ENCODE measurements around the gene CHD5. TPM values are rescaled to one million over a fixed set of nuclear protein-coding genes. Genes with fewer than 3 reads are reported as not detected.
A peak's percentile ranks its signal among the peaks of the same experiment; 100 is the strongest.

CHD5 gene
- total and polyA plus RNA-seq, 2 experiments from 2014 or later: 0.10 to 0.11 TPM

GRCh38 chr1:6178751-6179563, 1.2 kb downstream of the CHD5 start:
- 2 to 4% methylated on average over 29 to 37 of the region's 51 CpGs for WGBS, 2 experiments (ENCODE audit: low coverage in 1 of 2, low lambda C conversion rate in 2 of 2, missing lambda C conversion rate in 2 of 2)
- no peaks in the 10 kb centered on the region for H3K9me2 ChIP-seq (ENCODE audit: insufficient read depth)
- DNase-seq: peak; percentile 27
- H3K4me1 ChIP-seq (ENCODE audit: insufficient read depth): peaks cover 7% of the 10 kb centered on the region
- no peak overlapping the region for H2AFZ ChIP-seq
- H3K4me3 ChIP-seq: peak overlapping the region; percentile 33; the same call in 1 of the 2 replicates
- no peaks in the 10 kb centered on the region for H3K36me3 ChIP-seq (ENCODE audit: low read depth)
- in situ Hi-C loops (cut with MboI): no loop called here
- no peak overlapping the region for H3K9ac ChIP-seq
- H3F3A ChIP-seq (ENCODE audit: insufficient read depth): peaks cover 14% of the 10 kb centered on the region
- H3K79me2 ChIP-seq (ENCODE audit: insufficient read depth): no peaks in the 10 kb centered on the region
- peak overlapping the region; percentile 40 for H3K4me2 ChIP-seq (ENCODE audit: unreplicated experiment)
- no peak overlapping the region for H3K27ac ChIP-seq
- H4K20me1 ChIP-seq (ENCODE audit: insufficient read depth): no peaks in the 10 kb centered on the region
- TF ChIP-seq EZH2phosphoT487 (IDR thresholded peaks at IDR 0.05; ENCODE audit: insufficient read depth, low read depth) (peak; percentile 72; the same call in 1 of the 2 replicates), EZH2 (IDR thresholded peaks at IDR 0.05; ENCODE audit: insufficient read depth, poor library complexity, severe bottlenecking) (peak; percentile 84)
- H3K9me3 ChIP-seq (ENCODE audit: low read depth): no peaks in the 10 kb centered on the region
- peaks cover 18% of the 10 kb centered on the region for H3K27me3 ChIP-seq (replicated peaks; ENCODE audit: insufficient read depth)

GRCh38 chr1:6177681-6178380, 2.3 kb downstream of the CHD5 start:
- Histone ChIP-seq H4K20me1 (ENCODE audit: insufficient read depth) (no peaks in the 10 kb centered on the region), H3K9me3 (ENCODE audit: low read depth) (no peaks in the 10 kb centered on the region), H3K4me3 (no peak overlapping the region), H3K4me1 (ENCODE audit: insufficient read depth) (no peaks in the 10 kb centered on the region), H3K36me3 (ENCODE audit: low read depth) (no peaks in the 10 kb centered on the region), H3F3A (ENCODE audit: insufficient read depth) (peaks cover 11% of the 10 kb centered on the region), H2AFZ (no peak overlapping the region), H3K79me2 (ENCODE audit: insufficient read depth) (no peaks in the 10 kb centered on the region), H3K27me3 (replicated peaks; ENCODE audit: insufficient read depth) (peaks cover 18% of the 10 kb centered on the region), H3K4me2 (ENCODE audit: unreplicated experiment) (no peak overlapping the region), H3K27ac (no peak overlapping the region), H3K9ac (no peak overlapping the region), H3K9me2 (ENCODE audit: insufficient read depth) (no peaks in the 10 kb centered on the region)
- in situ Hi-C loops (cut with MboI): no loop called here
- DNase-seq: no peak
- WGBS, 2 experiments (ENCODE audit: low coverage in 1 of 2, low lambda C conversion rate in 2 of 2, missing lambda C conversion rate in 2 of 2): 78 to 80% methylated on average over 18 of the region's 18 CpGs
- TF ChIP-seq EZH2 (IDR thresholded peaks at IDR 0.05; ENCODE audit: insufficient read depth, poor library complexity, severe bottlenecking): no peak
- no peak for TF ChIP-seq EZH2phosphoT487 (IDR thresholded peaks at IDR 0.05; ENCODE audit: insufficient read depth, low read depth)

- DNase-seq: no peak
- H3K4me3 ChIP-seq: no peak overlapping the region
- peaks cover 18% of the 10 kb centered on the region for H3K27me3 ChIP-seq (replicated peaks; ENCODE audit: insufficient read depth)
- H3F3A ChIP-seq (ENCODE audit: insufficient read depth): peaks cover 11% of the 10 kb centered on the region
- H3K36me3 ChIP-seq (ENCODE audit: low read depth): no peaks in the 10 kb centered on the region
- no peaks in the 10 kb centered on the region for H3K9me3 ChIP-seq (ENCODE audit: low read depth)
- no peaks in the 10 kb centered on the region for H4K20me1 ChIP-seq (ENCODE audit: insufficient read depth)
- in situ Hi-C loops (cut with MboI): no loop called here
- no peak overlapping the region for H3K9ac ChIP-seq
- 42 to 46% methylated on average over 5 of the region's 5 CpGs for WGBS, 2 experiments (ENCODE audit: low coverage in 1 of 2, low lambda C conversion rate in 2 of 2, missing lambda C conversion rate in 2 of 2)
- no peak overlapping the region for H2AFZ ChIP-seq
- H3K4me1 ChIP-seq (ENCODE audit: insufficient read depth): no peaks in the 10 kb centered on the region
- no peak for TF ChIP-seq EZH2 (IDR thresholded peaks at IDR 0.05; ENCODE audit: insufficient read depth, poor library complexity, severe bottlenecking)
- no peak for TF ChIP-seq EZH2phosphoT487 (IDR thresholded peaks at IDR 0.05; ENCODE audit: insufficient read depth, low read depth)
- no peaks in the 10 kb centered on the region for H3K9me2 ChIP-seq (ENCODE audit: insufficient read depth)
- H3K4me2 ChIP-seq (ENCODE audit: unreplicated experiment): no peak overlapping the region
- H3K27ac ChIP-seq: no peak overlapping the region
- no peaks in the 10 kb centered on the region for H3K79me2 ChIP-seq (ENCODE audit: insufficient read depth)
Measured at GRCh38 chr1:6176779-6177178, 3.3 kb downstream of the CHD5 start.

- Histone ChIP-seq H3F3A (ENCODE audit: insufficient read depth) (no peaks in the 10 kb centered on the region), H3K36me3 (ENCODE audit: low read depth) (no peaks in the 10 kb centered on the region), H3K79me2 (ENCODE audit: insufficient read depth) (no peaks in the 10 kb centered on the region), H4K20me1 (ENCODE audit: insufficient read depth) (no peaks in the 10 kb centered on the region), H3K27me3 (replicated peaks; ENCODE audit: insufficient read depth) (peaks cover 18% of the 10 kb centered on the region), H3K4me2 (ENCODE audit: unreplicated experiment) (no peak overlapping the region), H3K27ac (no peak overlapping the region), H3K9me2 (ENCODE audit: insufficient read depth) (no peaks in the 10 kb centered on the region), H3K9me3 (ENCODE audit: low read depth) (no peaks in the 10 kb centered on the region), H3K4me3 (no peak overlapping the region), H2AFZ (no peak overlapping the region), H3K9ac (no peak overlapping the region), H3K4me1 (ENCODE audit: insufficient read depth) (no peaks in the 10 kb centered on the region)
- in situ Hi-C loops (cut with MboI): no loop called here
- 73 to 88% methylated on average over 6 of the region's 6 CpGs for WGBS, 2 experiments (ENCODE audit: low coverage in 1 of 2, low lambda C conversion rate in 2 of 2, missing lambda C conversion rate in 2 of 2)
- no peak for DNase-seq
- TF ChIP-seq EZH2 (IDR thresholded peaks at IDR 0.05; ENCODE audit: insufficient read depth, poor library complexity, severe bottlenecking): no peak
- no peak for TF ChIP-seq EZH2phosphoT487 (IDR thresholded peaks at IDR 0.05; ENCODE audit: insufficient read depth, low read depth)
Measured at GRCh38 chr1:6175411-6175828, 4.7 kb downstream of the CHD5 start.

Measured in GM23248 (cell line).